NB4 (cell line): Measurements from ENCODE around the gene PEMT.

Experiments
- CTCF ChIP-seq: IDR thresholded peaks from one replicate; pipeline ENCODE4 v1.5.1; 2012; ENCODE audit warnings: low read depth, low read length
- MYC ChIP-seq: IDR thresholded peaks from 2 replicates; pipeline ENCODE4 v1.6.1; 2011; ENCODE audit warnings: low read depth, low read length
- POLR2A ChIP-seq: IDR thresholded peaks from 2 replicates; pipeline ENCODE4 v1.6.1; 2011; ENCODE audit warnings: mild to moderate bottlenecking; ENCODE audit not compliant: insufficient read length; ENCODE audit errors: extremely low read depth

GRCh38 chr17:17535957-17536356 is 55.6 kb downstream of the PEMT start:
- TF ChIP-seq CTCF (no peak), POLR2A (no peak), MYC (no peak)
